Fibroblast of lung (primary cell): Measurements from ENCODE around the gene EVA1B. TPM values are rescaled to one million over a fixed set of nuclear protein-coding genes. Genes with fewer than 3 reads are reported as not detected.

Source experiments
- DNase-seq, 2 donors: peaks; one replicate each; pipeline versions ENCODE4 v3.0.0 to v3.0.0-alpha.2; 2010; ENCODE audit warnings: low read depth in 2 of 2
- H2AFZ ChIP-seq: 2 replicates; pipeline ENCODE4 v1.5.1; 2012; ENCODE audit warnings: low read length, control low read depth, inconsistent platforms
- H3K27ac ChIP-seq: 2 replicates; pipeline ENCODE4 v1.5.1; 2011; ENCODE audit warnings: low read length, control low read depth; ENCODE audit not compliant: insufficient read depth
- H3K27me3 ChIP-seq: 2 replicates; pipeline ENCODE4 v1.5.1; 2011; ENCODE audit warnings: mild to moderate bottlenecking, low read length; ENCODE audit not compliant: control insufficient read depth, insufficient read depth
- H3K36me3 ChIP-seq: 2 replicates; pipeline ENCODE4 v1.5.1; 2011; ENCODE audit warnings: low read length; ENCODE audit not compliant: control insufficient read depth, insufficient read depth
- H3K4me1 ChIP-seq: 2 replicates; pipeline ENCODE4 v1.5.1; 2011; ENCODE audit warnings: low read length; ENCODE audit not compliant: control insufficient read depth, insufficient read depth; ENCODE audit errors: extremely low read depth
- H3K4me2 ChIP-seq: 2 replicates; pipeline ENCODE4 v1.5.1; 2011; ENCODE audit warnings: low read length, control low read depth; ENCODE audit not compliant: insufficient read depth; ENCODE audit errors: extremely low read depth
- H3K4me3 ChIP-seq, 4 experiments: fragments of 200-600 bp in 1 of 4; sonication (generic) in 1 of 4; replicated peaks in 1 of 4; 2 replicates each; pipeline ENCODE4 v1.5.1; 2011 to 2016; ENCODE audit warnings: low read length in 4 of 4, low read depth in 3 of 4, mild to moderate bottlenecking in 3 of 4, control low read depth in 2 of 4, inconsistent platforms in 1 of 4, mixed read lengths in 1 of 4; ENCODE audit not compliant: insufficient read depth in 1 of 4; ENCODE audit errors: control extremely low read depth in 1 of 4
- H3K79me2 ChIP-seq: 2 replicates; pipeline ENCODE4 v1.5.1; 2012; ENCODE audit warnings: mild to moderate bottlenecking, low read length, inconsistent platforms; ENCODE audit not compliant: control insufficient read depth, insufficient read depth
- H3K9ac ChIP-seq: 2 replicates; pipeline ENCODE4 v1.5.1; 2011; ENCODE audit warnings: mild to moderate bottlenecking, low read length, control low read depth; ENCODE audit not compliant: insufficient read depth
- H3K9me3 ChIP-seq: 2 replicates; pipeline ENCODE4 v1.5.1; 2012; ENCODE audit warnings: low read depth, low read length; ENCODE audit not compliant: control insufficient read depth, insufficient read depth
- H4K20me1 ChIP-seq: 2 replicates; pipeline ENCODE4 v1.5.1; 2011; ENCODE audit warnings: low read length; ENCODE audit not compliant: control insufficient read depth, insufficient read depth; ENCODE audit errors: extremely low read depth
- CTCF ChIP-seq, 2 donors: IDR thresholded peaks in 1 of 2; conservative IDR thresholded peaks in 1 of 2; 1 replicate in 1 of 2; 2 replicates in 1 of 2; pipeline ENCODE4 v1.5.1; 2011 to 2012; ENCODE audit warnings: low read length in 2 of 2, control low read depth in 1 of 2, inconsistent platforms in 1 of 2, low read depth in 1 of 2, mild to moderate bottlenecking in 1 of 2
- EZH2 ChIP-seq: IDR thresholded peaks from 2 replicates; pipeline ENCODE4 v1.5.1; 2012; ENCODE audit warnings: low read length, control low read depth, mild to moderate bottlenecking; ENCODE audit errors: missing control alignments
- polyA plus RNA-seq, 2 donors: library from polyadenylated mRNA; depleted of rRNA in 1 of 2; stranded (reverse) in 1 of 2; unstranded in 1 of 2; fragments of >200 nt; gene quantifications; 2 replicates each; pipeline ENCODE4 v1.2.1, GENCODE V29; 2011 to 2012; ENCODE audit warnings: missing spikeins in 1 of 2
- total RNA-seq: library from RNA; depleted of rRNA; stranded (reverse); fragments of >200 nt; gene quantifications from 2 replicates; pipeline ENCODE4 v1.2.1, GENCODE V29; 2014

Gene EVA1B
- total and polyA plus RNA-seq, 2 donors (not counting 1 experiment from before 2014, with no cell fraction given) = 27.1 to 199 TPM

GRCh38 chr1:36341626-36342320 is 18.3 kb upstream of the EVA1B start:
- TF ChIP-seq CTCF (conservative IDR thresholded peaks at IDR 0.05 in 1 of 2, IDR thresholded peaks at IDR 0.05 in 1 of 2; ENCODE audit: low read depth in 1 of 2, low read length in 2 of 2) = no peak
- TF ChIP-seq EZH2 = no peak
- Histone ChIP-seq H3K9ac (no peak overlapping the region), H2AFZ (no peak overlapping the region), H3K4me2 (no peak overlapping the region), H4K20me1 (no peaks in the 10 kb centered on the region), H3K79me2 (no peaks in the 10 kb centered on the region), H3K27ac (no peak overlapping the region), H3K36me3 (peaks cover 31% of the 10 kb centered on the region), H3K9me3 (no peaks in the 10 kb centered on the region), H3K27me3 (no peaks in the 10 kb centered on the region), H3K4me3 (no peak overlapping the region), H3K4me1 (peaks cover 13% of the 10 kb centered on the region)
- DNase-seq = no peak

- peaks cover 23% of the 10 kb centered on the region for H3K36me3 ChIP-seq
- H2AFZ ChIP-seq = no peak overlapping the region
- H4K20me1 ChIP-seq = no peaks in the 10 kb centered on the region
- DNase-seq = no peak
- no peak overlapping the region for H3K9ac ChIP-seq
- H3K27ac ChIP-seq = no peak overlapping the region
- no peaks in the 10 kb centered on the region for H3K9me3 ChIP-seq
- H3K4me3 ChIP-seq = no peak overlapping the region
- H3K27me3 ChIP-seq = no peaks in the 10 kb centered on the region
- H3K4me1 ChIP-seq = peaks cover 13% of the 10 kb centered on the region
- no peaks in the 10 kb centered on the region for H3K79me2 ChIP-seq
- no peak overlapping the region for H3K4me2 ChIP-seq
- no peak for TF ChIP-seq EZH2
- TF ChIP-seq CTCF (conservative IDR thresholded peaks at IDR 0.05 in 1 of 2, IDR thresholded peaks at IDR 0.05 in 1 of 2; ENCODE audit: low read depth in 1 of 2, low read length in 2 of 2) = no peak
Observed at GRCh38 chr1:36339615-36340014, 16.2 kb upstream of the EVA1B start.

GRCh38 chr1:36339215-36339614 is 15.8 kb upstream of the EVA1B start:
- no peaks in the 10 kb centered on the region for H3K9me3 ChIP-seq
- H3K27ac ChIP-seq = no peak overlapping the region
- no peak overlapping the region for H2AFZ ChIP-seq
- H3K27me3 ChIP-seq = no peaks in the 10 kb centered on the region
- no peak for TF ChIP-seq EZH2
- TF ChIP-seq CTCF (conservative IDR thresholded peaks at IDR 0.05 in 1 of 2, IDR thresholded peaks at IDR 0.05 in 1 of 2; ENCODE audit: low read depth in 1 of 2, low read length in 2 of 2) = no peak
- no peak overlapping the region for H3K9ac ChIP-seq
- no peak for DNase-seq
- no peak overlapping the region for H3K4me2 ChIP-seq
- H3K79me2 ChIP-seq = no peaks in the 10 kb centered on the region
- H4K20me1 ChIP-seq = no peaks in the 10 kb centered on the region
- no peak overlapping the region for H3K4me3 ChIP-seq
- peaks cover 13% of the 10 kb centered on the region for H3K4me1 ChIP-seq
- H3K36me3 ChIP-seq = peaks cover 23% of the 10 kb centered on the region
